Activated CD8-positive, alpha-beta memory T cell treated with anti-CD3 and anti-CD28 coated beads for 1 hour (primary cell): ENCODE results near the gene KCNK7.

Experiments
- DNase-seq, 2 donors: peaks; one replicate each; pipeline ENCODE4 v3.0.0-alpha.2; 2020; ENCODE audit warnings: low read depth in 1 of 2; ENCODE audit errors: extremely low read depth in 1 of 2

Gene KCNK7

DNA sequence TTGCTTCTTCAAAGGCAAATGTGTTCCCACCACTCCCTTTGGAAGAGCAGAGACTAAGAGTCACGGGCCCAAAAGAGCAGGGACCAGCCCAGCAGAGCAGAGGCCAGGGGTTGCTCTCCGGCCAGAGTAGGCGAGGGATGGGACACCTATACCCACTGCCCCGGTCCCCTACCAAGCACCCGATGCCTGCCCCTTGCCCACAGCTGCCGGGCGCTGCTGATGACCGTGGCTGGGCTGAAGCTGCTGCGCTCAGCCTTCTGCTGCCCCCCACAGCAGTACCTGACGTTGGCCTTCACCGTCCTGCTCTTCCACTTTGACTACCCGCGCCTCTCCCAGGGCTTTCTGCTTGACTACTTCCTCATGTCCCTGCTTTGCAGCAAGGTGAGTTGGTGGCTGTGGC, 31.6 kb upstream of the KCNK7 start:
- DNase-seq: no peak

DNA sequence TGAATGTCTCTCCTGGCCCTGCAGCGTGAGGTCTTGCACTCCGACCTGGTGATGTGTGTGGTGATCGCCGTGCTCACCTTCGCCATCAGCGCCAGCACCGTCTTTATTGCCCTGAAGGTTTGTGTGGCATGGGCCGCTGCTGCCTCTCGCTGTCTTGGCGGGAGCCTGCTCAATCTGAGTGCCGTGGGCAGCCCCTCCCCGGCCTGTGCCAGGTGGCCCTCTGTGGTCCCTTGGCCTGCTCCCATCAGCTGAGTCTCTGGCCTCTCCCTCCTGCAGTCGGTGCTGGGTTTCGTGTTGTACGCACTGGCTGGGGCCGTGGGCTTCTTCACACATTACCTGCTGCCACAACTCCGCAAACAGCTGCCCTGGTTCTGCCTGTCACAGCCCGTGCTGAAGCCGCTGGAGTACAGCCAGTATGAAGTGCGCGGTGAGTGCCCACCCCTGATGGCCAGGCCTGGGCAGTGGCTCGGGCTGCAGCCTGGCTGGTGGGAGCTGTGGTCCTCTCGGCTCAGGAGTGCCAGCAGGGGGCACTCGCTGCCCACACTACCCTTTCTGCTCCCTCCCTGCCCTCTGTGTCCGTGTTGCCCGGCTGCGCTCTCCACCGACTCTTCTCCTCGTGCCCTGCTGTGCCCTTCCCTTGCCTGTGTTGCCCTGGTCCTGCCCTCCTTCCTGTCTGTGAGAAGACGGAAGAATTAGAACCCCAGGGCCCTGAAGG, 30.2 kb upstream of the KCNK7 start:
- peak in 1 of 2 donors; percentile 39 for DNase-seq

DNA sequence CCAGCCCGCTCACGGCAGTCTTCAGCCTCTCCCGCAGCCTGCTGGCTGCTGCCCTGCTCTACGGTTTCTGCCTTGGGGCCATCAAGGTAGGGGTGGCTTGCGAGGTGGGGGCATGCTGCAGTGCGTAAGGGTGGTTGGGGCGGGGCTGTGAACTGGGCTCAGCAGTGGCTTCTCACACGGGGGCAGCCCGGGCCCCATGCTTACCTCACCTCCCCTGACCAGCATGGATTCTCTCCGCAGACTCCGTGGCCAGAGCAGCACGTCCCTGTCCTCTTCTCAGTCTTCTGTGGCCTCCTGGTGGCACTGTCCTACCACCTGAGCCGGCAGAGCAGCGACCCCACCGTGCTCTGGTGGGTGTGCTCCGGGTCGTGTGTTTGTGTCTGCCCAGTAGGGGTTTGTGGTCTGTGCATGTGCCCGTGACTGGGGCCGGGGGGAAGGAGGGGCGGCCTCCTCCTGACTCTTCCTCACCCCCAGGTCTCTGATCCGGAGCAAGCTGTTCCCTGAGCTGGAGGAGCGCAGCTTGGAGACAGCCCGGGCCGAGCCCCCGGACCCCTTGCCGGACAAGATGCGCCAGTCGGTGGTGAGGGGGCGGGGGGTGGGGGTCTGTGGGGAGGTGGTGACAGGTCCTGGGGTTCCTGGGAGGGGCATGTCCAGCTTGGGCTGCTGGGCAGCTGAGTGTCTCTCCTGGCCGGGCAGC, 29.5 kb upstream of the KCNK7 start:
- DNase-seq: no peak

DNA sequence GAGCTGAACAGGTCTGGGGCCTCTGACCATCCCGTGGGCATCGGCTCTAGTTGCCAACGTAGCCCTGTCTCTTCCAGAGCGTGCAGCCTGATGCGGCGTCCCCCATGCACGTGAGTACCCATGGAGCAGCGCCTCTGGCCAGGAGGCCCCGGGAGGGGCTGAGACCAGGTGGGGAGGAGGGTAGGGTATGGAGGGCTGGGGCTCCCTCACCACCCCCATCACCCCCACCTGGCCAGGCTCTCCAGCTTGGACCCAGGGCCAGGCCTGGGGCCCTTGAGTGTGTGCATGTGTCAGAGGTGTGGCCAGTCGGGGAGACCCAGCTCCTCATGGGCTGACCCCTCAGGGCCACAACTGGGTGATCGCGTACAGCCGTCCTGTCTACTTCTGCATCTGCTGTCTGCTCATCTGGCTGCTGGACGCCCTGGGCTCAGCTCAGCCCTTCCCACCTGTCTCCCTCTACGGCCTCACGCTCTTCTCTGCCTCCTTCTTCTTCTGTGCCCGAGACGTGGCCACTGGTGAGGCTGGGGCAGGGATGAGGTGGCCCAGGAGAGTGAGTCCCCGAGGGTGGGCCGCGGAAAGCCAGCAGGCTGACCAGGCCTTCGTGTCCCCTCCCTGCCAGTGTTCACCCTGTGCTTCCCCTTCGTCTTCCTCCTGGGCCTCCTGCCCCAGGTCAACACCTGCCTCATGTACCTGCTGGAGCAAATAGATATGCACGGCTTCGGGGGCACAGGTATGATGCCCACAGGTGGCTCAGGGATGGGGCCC, 28.4 kb upstream of the KCNK7 start:
- DNase-seq: no peak

DNA sequence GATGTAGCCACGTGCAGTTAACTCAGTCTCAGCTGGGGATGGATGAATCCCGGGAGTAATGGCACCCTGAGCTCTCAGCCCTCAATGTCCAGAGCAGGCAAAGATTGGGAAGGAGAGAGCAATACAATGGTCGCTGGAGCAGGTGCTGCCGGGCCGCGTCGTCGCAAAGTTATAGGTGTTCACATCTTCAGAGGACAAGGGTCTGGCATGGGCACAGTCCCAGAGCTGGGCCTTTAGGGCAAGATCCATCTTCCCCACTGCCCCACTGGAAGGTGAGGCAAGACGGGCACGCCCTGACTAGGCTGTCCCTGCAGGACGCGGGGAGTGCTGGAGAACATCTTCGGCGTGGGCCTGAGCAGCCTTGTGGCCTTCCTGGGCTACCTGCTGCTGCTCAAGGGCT, 27.6 kb upstream of the KCNK7 start:
- DNase-seq: no peak

DNA sequence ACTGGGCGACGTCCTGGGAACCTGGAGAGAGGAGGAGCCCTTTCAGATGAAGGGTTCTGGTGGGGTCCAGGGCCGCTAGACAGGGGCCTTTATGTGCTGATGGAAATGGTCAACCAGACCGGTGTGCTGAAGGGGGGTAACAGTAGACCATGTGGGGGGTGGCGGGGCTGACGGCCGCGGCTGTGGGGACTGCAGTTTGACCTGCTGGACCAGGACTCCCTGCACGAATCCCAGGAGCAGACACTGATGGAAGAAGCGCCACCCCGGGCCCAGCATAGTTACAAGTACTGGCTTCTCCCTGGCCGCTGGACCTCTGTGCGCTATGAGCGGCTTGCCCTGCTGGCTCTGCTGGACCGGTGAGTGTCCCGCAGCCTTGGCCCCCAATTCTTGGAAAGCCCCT, 26.4 kb upstream of the KCNK7 start:
- no peak for DNase-seq

DNA sequence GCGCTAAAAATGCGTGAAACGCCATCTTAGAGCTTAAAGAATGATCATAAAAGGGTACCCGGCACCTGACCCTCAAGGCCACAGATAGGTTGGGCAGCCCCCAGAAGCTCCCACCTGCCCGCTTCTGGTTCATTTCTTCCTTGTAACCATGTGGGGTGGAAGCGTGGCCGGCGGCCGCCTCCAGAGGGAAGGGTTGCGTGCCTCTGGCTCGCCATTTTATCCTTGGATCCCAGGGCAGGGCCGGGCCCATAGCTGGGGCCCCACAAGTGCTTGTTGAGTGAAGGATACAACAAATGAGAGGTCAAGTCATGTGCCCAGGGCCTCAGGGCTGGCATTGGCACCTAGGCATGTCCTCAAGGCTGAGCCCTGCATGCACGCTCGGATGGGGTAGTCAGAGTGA, 25.9 kb upstream of the KCNK7 start:
- DNase-seq: no peak

DNA sequence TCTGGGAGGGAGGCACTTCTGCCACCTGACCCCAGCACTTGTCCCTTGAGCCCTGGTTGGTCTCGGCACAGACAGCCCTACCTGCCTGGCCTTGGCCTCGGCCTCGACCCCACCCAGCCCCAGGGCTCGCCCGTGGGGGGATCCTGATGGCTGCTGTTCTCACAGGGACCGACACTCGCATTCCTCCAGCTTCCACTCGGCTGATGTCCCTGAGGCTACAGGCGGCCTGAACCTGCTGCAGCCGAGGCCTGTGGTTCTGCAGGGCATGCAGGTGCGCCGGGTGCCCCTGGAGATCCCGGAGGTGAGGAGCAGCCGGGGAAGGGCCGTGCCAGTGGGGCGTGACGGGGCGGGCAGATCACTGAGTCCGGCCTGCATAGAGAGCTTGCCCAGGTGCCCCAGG, 25.1 kb upstream of the KCNK7 start:
- DNase-seq: no peak

DNA sequence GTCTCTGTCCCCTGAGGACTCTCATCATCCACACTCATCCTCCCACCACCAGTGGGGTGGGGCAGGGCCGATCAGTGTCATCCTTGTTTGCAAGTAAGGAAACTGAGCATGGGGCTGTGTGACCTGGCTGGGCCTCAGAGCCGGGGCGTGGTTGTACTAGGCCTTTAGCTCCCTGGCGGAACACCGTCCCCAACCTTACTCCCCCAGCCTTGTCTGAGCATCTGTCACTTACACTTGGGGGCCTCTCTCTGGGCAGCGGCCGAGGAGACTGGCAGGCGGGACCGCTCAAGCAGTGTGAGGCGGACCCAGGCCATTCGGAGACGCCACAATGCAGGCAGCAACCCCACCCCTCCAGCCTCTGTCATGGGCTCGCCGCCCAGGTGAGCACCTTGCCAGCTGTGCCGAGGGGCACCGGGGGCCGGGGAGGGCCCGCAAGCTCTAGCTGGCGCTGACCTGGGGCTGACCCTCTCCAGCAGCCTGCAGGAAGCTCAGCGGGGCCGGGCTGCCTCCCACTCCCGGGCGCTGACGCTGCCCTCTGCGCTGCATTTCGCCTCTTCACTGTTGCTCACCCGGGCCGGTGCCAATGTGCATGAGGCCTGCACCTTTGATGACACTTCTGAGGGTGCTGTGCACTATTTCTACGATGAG, 23.8 kb upstream of the KCNK7 start:
- DNase-seq: no peak

DNA sequence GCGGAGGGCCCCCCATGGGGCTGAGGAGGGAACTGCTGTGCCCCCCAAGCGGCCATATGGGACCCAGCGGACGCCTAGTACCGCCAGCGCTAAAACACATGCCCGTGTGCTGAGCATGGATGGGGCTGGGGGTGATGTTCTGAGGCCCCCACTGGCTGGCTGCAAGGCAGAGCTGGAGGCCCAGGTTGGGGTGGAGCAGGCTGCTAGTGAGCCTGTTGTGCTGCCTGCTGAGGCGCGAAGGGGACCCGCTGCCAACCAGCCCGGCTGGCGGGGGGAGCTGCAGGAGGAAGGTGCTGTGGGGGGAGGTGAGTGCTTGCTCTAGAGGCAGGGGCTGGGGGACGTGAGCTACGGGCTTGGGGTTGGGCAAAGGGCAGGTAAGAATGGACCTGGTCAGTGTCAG, 23.2 kb upstream of the KCNK7 start:
- no peak for DNase-seq

DNA sequence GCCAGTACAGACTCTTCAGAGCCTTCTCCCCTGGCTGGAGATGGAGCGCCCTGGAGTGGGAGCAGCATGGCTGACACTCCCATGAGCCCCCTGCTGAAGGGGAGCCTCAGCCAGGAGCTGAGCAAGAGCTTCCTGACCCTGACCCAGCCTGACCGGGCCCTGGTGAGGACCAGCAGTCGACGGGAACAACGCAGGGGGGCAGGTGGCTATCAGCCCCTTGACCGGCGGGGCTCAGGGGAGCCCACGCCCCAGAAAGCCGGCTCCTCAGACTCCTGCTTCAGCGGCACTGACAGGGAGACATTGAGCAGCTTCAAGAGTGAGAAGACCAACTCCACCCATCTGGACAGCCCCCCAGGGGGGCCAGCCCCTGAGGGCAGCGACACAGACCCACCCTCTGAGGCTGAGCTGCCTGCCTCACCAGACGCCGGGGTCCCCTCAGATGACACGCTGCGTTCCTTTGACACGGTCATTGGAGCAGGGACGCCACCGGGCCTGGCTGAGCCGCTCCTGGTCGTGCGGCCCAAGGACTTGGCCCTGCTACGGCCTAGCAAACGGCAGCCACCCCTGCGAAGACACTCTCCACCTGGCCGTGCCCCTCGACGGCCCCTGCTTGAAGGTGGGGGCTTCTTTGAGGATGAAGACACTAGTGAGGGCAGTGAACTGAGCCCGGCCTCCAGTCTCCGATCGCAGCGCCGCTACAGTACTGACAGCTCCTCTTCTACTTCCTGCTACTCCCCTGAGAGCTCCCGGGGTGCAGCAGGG, 22.6 kb upstream of the KCNK7 start:
- no peak for DNase-seq

DNA sequence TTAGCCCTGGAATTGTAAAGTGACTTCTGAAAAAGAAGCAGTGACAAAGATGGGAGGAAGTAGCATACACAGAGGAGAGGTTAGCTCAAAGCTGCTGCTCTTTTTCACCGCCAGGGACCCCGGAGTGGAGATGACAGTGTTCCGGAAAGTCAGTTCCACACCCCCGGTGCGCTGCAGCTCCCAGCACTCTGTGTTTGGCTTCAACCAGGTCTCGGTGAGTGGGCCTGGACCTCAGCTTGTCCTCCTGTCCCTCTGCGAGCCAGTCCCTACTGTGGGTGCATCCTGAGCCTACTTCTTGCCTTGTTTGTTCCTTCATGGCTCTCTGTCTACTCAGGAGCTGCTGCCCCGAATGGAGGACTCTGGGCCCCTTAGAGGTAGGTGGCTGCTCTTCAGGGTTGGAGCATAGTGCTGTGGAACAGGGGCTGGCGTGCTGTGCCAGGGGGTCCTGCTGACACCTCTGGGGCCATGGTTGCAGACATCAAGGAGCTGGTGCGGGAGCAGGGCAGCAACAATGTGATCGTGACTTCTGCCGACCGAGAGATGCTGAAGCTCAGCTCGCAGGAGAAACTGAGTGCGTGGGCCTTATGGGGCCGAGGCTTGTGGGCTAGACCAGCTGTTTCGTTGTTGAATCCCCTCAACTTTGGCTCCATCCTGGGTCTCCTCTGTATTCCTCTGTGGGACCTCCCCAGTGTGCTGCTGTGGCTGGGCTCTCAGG, 21.7 kb upstream of the KCNK7 start:
- DNase-seq: no peak

DNA sequence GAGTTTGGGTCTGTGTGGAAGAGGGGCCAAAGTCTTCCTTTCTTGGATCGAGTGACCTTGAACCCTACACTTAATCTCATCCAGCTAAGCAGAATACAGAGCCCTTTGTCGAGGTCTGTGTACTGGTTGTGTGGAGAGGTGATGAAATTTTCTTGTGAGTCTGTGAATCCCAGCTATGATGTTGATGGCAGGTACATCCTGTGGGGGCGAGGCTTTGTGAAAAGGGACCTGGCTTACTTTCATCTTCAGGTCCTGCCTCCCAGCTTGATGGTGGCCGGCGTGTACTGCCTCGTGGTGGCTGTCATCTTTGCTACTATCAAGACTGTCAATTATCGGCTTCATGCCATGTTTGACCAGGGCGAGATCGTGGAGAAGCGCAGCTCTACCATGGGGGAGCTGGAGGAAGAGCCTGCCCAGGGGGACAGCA, 21.0 kb upstream of the KCNK7 start:
- DNase-seq: no peak

DNA sequence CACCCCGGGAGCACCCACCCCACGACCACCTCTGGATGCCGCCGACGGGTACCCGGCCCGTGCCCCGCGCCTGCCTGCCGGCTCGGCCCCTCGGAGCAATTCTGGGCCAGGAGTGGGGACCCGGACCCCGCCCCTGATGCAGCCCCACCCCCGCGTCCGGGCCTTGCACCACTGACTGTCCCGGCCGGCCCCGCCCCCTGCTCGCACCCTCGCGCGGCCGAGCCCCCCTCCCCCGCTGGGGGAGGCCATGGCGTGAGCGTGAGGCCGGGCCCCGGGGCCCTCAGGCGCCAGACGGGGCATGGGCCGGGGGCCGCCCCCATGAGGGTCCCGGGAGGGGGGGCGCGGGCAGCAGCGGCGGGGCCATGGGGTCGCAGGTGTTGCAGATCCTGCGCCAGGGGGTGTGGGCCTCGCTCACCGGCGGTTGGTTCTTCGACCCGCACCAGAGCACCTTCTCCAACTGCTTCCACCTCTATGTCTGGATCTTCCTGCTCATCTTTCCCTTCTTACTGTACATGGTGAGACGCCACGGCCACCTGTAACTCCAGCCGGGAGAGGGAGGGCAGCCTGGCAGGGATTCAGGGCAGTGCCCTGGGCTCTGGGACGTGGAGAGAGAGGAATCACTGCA, 20.5 kb upstream of the KCNK7 start:
- DNase-seq: no peak

DNA sequence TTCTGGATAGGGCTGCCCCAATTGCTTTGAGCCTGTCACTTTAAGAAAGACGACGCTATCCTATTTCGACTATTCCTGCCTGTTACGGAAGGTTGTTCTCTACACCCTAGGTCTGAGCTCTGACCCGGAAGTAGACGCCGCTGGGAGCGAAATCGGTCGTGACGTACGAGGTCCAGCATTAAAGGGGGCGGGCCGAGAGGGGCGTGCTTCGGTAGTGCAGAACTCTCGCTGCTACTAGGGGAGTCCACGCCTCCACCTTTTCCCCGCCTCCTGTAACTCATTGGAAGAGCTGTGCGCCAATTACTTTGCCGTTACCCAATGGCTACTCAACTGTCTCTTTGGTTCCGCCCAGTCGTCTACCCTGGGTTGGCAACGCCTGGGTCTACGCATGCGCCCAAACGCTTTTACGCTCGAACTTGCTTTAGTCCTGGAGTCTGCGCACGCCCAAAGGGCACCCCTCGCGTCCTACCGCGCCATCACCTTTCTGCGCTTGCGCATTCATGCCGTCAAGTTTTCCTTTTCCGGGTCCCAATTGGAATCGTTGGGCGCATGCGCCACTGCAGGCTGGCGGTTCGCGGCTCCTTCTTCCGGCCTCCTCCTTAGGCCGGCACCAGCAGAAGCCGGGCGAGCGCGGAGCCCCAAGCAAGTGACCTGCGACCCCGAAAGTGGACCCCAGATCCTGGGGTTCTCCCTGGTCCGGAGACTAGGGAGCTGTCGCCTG, 19.8 kb upstream of the KCNK7 start, which contains the start of gene PCNX3:
Gene PCNX3 (plus strand): TSS at position 548 of the 721 bp plus-strand sequence. CDS start 536 bp downstream, outside the sequence.
- peak; percentile 99 to 100 for DNase-seq

DNA sequence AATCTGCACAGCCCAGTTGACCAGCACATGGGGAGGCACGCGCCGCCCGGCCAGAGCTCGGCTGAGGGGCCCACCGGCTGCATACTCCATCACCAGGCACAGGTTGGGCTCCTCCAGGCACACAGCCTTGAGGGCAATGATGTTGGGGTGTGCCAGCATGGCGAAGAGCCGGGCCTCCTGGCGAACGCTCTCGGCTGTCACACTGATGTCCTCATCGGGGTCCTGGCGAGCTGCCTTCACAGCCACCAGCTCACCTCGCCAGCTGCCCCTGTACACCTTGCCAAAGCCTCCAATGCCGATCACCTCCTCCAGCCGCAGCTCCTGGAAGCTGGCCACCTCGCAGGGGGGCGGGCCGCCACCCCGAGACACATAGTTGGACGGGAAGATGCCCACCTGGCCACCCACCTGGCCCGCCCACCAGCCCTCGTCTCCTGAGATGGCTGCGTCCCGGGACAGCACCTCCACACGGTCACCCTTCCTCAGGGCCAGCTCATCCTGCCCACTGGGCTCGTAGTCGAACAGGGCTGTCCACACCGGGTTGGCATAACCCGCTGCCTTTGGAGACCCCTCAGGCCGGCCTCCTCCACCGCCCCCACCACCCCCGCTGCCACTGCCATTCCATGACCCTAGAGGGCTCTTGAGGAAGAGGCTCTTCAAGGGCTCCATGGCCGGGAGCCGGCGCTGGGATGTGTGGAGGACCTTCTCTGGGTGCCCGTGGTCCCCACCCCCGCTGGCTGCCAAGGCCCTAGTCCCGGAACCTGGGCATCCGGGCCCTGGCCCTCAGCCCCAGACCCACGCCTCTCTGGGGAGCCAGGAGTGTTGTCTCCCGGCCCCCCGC, 17.7 kb upstream of the KCNK7 start:
- DNase-seq: no peak

DNA sequence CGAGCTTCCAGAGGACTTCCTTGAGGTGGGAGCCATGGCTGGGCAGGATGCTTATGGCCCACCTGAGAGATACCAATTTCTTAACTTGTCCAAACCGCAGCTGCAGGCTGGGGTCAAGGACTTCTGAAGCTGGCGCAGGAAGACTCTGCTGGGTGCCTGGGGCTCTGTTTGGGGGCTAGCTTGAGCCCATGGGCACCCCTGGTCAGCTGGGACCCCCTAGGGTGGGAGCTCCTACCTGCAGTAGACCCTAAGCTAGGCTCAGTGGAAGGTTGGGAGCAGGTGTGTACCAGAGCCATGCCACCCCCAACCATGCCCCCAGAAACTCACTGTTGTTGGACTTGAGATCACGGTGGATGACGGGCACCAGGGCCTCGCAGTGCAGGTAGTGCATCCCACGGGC, 17.1 kb upstream of the KCNK7 start:
- no peak for DNase-seq
